Lung microvascular endothelial cell (primary cell): ENCODE data around the gene MAP4K4. TPM values are rescaled to one million over a fixed set of nuclear protein-coding genes. Genes with fewer than 3 reads are reported as not detected.

Source experiments
- DNase-seq, 2 donors: peaks; one replicate each; pipeline versions ENCODE4 v3.0.0 to v3.0.0-alpha.2; 2010; ENCODE audit warnings: low read depth in 2 of 2
- total RNA-seq: library from RNA; depleted of rRNA; stranded (reverse); fragments of >200 nt; gene quantifications from 2 replicates; pipeline ENCODE4 v1.2.1, GENCODE V29; 2014

The MAP4K4 gene
- total RNA-seq, 1 donor from 2014 or later, result 67.1 TPM

DNA sequence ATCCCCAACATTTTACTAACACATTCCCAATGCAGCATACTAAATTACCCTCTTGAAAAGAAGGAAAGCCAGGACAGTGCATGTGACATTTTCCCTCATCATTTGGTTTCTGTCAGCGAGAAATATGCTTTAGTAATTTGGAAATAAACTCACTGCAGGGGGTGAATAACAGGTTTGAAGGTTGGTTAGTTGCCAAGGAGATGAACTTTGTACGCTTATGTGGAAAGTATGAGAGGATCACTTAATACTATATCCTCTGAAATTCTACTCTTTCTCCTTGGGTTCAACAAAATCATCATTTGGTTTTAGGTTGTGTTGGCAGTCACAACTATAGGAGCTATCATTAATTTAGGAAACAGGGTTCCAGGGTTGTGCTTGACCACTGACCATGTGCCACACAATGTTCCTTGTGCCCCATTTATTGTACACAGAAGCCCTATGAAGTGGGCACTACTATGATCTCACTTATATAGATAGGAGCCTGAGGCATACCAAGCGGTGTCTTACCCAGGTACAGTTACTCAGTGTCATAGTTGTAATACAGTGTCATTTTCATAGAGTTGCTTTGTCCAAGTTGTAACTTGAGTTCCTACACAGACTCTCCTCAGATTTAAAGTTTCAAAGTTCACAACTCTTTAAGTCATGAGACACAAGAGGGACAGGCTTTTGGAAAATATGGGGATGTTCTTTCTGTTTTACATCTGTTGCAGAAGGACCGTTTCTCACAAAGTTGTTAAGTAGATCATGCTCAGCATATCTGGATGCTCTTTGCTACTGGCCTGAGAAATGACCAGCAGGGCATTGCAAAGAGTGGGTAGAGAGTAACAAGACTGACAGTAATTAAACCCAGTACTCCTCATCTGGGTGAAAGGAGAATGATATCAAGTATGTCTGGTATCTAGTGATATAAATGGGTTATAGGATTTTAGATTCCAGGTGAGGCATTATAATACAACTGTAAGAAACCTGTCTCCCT, 91.8 kb downstream of the MAP4K4 start:
- peak in 1 of 2 donors; percentile 89 for DNase-seq

DNA sequence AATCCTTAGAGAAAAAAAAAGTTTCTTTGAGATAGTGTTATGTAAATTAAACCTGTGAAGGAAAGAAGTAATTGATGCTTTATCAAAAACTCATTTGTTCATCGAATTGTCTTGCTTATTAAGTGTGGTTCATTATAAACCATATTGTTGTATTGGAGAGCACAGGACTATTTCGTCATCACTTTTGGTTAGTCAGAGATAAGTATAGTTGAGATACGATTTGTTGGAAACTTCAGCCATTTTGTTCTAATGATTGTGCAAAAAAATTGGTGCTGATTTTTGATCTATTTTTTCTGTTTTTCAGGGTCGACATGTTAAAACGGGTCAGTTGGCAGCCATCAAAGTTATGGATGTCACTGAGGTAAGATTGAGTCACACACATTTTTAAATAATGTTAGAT, 92.9 kb downstream of the MAP4K4 start:
- DNase-seq, result no peak

DNA sequence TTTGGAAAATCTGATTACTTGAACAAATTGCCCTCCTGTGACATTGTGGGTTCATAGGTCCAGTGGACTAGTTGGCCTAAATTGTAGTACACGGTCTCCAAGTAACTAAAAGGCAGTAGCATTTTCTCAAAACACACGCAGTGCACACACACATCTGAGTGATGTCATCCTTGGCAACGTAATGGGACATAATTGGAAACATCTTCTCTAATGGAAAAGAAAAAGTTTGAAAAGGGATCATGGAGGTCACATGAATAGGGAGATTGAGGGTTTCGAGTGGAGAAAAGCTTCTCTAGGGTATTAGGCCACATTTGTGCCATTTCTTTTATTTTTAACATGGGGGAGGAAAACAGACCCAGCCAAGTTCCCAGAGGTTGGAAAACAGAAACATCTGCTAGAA, 93.3 kb downstream of the MAP4K4 start:
- no peak for DNase-seq

DNA sequence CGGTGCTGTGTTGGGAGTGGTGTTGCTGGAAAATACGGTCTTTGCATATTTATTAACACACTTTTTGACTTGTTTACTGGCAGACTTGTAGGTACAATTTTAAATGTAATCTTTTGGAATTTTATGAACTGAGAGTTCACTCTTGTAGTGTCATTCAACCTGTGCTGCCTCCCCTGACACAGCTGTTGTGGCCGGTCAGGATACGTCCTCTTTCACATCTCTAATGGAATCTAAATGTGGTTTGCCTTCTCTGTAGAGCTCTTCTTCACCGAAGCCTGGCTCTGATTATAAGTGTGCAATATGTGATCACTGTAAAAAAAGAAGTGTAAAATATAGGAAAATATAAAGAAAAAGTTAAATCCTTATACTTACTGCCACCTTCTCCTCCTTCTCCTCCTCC, 94.7 kb downstream of the MAP4K4 start:
- no peak for DNase-seq

DNA sequence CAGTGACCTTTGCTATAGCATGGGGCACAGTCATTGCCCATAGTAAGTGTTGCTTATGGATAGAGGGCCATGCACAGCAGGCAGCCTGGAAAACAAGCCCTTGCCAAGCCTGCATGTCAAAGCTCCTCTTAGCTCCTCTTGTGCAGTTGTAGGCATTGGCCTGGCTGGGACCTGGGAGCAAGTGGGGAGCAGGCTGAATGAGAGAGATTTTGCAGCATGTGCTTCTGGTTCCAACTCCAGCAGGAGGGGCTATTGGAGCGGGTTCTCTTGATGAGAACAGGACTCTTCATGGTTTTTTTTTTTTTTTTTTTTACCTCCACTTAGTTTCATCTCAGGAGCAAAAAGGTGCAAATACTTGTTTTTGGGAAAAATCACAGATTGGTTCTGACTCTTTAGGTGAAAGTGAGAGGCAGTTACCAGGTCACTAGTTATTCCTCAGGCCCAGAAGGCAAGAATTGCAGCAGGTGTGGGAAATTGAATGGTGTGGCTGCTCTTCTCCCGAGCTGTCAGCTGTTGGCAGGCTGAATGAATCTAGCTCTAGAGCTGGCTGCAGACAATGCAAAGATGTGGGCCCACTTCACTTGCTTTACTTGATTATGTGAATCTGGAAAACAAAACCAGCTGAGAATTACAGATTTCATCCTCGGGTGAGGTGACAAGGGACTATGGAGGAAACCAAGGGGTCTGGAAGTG, 95.9 kb downstream of the MAP4K4 start:
- DNase-seq, result peak; percentile 17 to 40

DNA sequence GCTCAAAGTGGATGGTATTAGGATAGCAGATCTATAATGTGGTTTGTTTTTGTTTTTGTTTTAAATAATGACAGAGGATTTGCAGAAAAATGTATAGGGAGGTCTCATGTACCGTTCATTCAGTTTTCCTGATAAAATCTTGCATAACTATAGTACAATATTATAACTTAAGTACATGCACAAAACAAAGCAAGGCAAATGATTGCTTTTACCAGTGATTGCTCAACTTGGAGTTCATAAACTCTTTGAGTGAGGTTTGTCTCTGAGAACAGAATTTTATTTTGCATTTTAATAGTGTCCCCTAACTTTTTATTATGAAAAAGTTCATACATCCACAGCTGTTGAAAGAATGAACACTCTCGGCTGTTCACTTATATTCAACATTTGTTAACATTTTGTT, 96.6 kb downstream of the MAP4K4 start:
- no peak for DNase-seq

DNA sequence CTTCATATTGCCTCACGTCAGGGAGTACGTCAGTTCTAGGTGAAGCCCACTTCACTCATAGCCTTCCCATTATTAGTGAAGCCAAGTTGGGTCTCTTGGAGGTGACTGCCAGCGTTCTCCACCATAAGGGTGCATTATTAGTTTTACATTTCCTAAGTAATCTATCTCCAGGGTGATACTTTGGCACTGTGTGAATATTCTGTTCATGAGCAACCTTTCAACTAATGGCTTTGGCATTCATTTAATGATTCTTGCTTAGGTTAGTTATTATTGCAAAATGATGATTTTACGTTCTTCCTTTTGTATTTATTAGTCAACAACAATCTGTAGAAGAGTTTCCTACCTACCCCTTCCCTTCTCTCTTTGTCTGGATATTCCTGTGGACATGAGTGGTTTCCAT, 97.5 kb downstream of the MAP4K4 start:
- DNase-seq, result no peak

DNA sequence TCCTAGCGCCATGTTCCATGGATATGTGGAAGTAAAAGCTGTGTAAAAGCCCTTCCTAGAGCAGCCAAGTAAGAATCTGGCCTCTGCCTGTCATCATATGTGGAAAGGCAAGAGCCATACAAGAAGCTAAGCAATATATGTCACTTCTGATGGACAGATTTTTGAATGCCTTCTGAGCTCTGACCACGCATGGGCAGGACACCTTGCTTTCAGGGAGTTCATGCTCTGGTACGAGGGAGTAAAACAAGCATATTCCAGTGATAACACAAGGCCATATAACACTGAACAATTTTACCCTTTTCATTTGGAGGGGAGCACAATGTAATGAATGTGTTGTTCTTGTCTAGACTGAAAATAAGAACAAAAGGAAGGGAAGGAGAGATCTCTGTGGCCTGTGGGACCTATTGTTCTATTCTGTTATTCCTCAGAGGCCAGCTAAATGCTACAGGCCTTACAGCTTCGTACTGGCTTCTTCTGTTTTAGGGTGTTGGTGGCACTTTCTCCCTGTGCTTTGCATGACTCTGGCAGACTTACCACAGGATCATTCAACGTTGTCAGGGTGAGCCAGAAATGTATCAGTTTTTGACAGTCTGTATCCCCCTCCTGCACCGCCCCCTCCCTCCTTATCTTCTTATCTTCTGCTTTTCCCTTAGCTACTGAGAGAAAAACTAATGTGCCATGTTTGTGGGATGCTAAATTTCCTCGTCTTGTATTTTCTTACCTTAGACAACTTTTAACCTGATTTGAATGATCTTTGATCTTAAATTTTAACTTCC, 99.5 kb downstream of the MAP4K4 start:
- no peak for DNase-seq

DNA sequence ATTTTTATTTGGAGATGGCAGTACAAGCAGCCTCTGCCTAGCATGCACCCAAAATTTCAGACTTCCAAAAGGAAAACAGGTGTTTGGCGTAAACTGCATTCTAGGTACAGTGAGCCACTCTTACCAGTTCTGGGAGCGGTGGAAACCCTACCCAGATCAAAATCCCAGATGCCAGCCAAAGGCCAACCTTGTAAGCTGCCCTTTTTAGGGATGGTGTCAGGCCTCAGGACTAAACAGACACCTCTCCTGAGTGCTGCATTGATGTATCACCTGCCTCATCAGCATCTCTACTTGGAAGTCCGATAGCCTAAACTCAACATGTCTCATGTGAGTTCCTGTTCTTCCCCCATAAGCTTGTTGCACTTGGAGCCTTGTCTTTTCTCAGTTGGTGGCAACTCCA, 104.0 kb downstream of the MAP4K4 start:
- DNase-seq, result no peak

DNA sequence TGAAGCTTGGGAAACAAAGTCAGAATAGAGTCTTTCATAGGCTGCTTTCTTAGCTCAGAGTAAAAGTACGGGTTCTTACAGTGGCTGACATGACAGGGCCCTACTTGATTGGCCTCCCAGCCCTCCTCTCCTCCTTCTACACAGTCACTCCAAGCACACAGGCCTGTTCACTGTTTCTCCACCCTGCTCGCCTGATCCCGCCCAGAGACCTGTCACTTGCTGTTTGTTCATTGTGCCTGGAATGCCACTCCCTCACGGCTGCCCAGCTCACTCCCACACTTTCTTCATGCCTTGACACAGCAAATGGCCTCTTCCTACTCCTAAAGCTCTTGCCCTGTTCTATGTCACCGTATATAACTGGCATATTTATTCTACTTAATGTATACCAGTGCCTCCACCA, 104.8 kb downstream of the MAP4K4 start:
- DNase-seq, result no peak

DNA sequence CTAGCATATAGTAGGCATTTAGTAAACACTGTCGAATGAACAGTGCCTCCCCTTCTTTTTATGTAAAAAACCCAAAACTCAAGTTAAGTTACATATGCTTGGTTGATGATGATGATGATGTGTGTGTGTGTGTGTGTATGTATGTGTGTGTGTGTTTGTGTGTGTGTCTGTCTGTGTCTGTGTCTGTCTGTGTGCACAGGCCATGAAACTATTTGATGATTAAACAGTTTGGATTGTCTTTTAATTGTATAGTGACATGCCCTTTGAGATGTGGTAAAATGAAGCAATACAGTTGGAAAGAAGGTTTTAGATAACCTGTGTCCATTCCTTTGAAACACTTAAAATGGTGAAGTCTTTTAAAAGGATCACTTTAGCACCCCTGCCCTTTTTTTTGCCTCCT, 105.6 kb downstream of the MAP4K4 start:
- no peak for DNase-seq

DNA sequence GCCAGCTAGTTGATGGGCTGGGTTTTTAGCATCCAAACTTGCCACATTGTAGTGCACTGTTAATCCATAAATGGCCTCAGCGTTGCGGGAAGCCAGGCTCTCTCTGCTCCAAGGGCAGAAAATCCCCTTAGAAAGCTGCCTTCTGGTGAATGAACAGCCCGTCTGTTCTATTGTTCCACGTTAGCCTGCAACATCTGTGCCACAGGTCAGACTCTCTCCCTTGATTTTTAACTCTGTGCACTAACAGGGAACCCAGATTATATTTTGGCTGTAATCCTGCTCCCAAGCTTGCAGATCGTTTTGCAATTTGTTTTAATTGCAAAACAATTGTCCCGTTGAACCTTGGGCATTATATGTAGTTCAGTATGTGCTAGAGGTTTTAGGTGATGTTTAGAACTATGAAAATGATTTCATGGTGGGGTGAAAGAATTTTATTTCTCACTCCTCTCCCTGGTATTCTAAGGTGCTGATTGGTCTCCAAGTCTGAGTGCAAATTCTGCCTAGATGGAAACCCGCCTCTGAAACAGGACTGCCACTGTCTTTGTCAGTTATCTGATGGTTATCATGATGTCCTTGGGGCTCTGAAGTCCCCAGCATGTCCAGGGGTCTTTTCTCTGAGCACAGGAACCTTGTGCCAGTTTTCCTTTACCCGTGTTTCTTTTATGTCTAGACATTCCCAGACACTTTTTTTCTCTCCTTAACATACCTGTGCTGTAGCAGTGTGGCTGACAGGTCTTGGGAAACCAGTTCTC, 106.6 kb downstream of the MAP4K4 start:
- peak in 1 of 2 donors; percentile 50 for DNase-seq

DNA sequence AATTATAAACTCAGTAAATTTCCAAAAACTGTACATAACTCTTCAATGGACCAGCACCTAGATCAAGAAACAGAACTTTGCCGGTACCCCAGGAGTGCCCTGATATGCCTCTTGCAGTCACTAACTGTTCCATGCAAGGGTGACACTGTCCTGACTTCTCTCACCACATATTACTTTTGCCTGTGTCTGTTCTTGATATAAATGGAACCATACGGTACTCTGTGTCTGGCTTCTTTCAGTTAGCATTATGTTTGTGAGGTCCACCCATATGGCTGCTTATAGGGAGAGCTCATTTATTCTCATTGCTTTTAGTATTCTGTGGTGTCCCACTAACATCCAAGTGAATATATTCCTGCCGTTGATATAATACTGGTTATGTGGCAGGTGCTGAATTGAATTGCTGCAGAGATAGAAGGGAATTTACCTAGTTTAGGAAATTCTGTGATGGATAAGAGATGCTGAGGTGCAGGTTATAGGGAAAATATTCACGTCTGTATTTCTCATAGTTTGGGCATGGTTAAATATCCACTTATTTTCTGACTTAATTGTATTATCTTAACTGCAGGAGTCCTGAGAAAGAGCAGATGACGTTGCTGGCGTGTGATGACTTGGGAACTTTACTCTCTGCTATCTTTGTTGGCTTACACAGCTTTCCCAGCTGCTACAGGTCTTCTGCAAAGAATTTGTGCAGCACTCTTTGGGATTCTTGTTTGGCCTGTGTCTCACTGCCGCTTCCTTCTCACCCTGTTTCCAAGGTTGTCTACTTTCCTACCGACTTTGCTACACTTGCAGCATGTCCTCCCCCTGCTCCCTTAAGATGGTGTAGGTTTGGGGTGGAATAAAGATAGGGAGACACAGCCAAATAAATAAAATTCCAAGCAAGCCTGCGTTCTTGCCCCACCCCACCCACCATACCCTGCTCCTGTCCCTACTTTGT, 107.9 kb downstream of the MAP4K4 start:
- no peak for DNase-seq

DNA sequence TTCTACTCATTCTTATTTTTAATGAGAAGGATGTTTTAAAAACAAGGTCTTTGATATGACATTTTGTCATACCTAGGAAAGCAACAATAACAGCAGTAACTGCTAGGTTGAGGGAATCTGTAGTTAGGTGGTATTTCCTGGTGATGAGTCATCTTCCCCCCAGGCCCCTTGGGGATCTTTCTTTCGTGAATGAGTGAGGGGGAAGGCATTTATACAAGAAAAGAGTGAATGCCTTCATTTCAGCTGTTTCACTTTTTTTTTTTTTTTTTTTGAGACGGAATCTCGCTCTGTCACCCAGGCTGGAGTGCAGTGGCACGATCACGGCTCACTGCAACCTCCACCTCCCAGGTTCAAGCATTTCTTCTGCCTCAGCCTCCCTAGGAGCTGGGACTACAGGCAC, 108.6 kb downstream of the MAP4K4 start:
- DNase-seq, result peak; percentile 48 to 81

DNA sequence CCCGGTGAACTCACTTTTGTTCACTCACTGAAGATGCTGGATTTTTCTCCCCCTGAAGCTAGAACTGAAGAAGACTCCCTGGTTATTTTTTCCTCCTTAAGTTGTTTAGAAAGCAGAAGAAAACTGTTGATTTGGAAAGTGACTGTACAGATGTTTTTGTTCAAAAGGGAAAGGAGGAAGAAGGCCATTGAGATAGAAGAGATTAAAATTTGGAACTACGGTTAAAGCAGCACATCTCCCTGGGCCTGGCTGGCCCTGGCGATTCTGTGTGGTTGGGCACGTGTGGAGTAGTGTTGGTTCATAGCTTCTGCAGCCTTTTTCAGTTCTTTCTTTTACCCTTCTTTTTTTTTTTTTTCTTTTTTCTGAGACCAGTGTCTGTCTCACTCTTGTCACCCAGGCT, 109.2 kb downstream of the MAP4K4 start:
- DNase-seq, result peak in 1 of 2 donors; percentile 13

DNA sequence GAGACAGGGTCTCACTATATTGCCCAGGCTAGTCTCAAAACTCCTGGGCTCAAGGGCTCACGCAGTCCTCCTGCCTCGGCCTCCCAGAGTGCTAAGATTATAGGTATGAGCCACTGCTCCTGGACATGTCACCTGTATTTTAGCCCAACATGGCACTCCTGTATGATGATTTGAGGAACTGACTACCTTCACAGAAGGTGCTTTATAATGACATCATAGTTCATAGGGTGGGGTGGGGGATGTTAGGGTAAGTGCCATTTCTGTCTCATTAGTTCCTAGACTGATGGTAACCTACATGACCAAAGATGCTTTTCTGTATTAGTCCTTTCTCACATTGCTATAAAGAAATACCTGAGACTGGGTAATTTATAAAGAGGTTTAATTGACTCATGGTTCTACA, 109.7 kb downstream of the MAP4K4 start:
- DNase-seq, result no peak

DNA sequence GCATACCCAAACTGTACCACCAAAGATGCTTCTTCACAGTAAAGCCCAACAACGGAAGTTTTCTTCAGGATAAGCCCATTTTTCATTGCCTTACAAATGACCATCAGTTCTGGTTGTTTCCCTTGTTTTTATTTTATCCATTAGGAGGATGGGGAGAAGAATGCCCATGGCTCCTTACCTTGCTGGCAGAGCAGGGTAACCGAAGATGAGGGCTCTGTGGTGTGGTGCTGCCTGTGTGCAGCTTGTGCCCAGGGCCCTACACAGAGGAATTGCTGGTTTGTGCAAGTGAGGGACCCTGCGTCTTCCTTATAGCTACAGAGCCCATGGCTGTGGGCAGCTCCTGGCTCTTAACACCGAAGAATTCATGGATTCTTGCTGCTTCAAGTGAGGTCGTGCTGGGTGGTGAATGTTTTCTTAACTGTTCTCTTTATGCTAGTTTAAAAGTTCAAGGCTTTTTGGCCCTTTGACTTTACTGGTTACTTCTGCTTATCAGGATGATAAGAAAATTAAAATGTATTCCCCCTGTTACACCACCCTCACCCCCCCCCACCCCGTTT, 110.6 kb downstream of the MAP4K4 start:
- no peak for DNase-seq

DNA sequence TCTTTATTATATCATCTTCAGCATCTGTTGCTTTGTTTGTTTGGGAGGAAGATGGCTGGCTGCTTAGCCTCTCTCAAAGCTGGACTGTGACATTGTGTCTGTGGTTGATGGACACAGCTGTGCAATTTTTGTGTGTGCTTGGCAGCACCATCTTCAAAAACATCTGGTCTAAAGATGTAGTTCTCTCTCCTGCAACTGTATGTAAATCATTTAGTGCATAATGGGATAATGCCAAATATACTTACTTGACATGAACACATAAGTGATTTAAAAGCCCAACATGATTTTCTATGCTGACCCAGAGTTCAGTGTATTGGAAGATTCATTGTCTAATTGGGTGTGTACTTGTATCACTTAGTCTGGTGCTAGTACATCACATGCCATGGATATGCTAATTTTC, 112.2 kb downstream of the MAP4K4 start:
- DNase-seq, result no peak

DNA sequence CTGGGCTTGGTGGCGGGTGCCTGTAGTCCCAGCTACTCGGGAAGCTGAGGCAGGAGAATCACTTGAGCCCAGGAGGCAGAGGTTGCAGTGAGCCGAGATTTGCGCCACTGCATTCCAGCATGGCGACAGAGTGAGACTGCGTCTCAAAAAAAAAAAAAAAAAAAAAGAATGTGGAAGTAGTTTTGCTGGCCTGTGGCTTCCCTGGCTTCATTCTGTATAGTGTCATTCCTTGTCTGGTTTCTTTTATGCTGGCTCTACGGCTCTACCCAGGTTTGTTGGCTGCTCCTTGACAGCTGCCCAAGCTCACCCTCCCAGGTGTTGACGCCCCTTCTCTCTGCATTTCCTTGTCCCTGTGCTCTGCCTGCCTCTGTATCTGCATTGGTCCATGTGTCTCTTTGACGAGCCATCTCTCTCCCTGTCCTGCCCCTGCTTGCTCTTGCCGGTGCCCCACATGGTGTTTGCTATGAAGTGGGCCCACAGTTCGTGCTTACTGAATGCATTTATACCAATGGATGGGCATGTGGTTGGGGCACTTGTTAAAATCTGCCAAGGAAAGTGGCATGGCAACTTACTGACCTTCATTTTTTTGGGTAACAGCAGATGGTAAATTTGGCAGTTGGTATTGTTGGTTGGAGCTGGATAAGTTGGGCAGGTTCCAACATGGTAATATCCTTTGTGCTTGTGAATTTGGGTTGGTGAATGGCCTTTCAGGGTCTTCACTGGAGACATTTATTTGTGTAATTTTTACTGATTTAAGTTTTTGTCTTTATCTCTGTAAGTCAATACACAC, 113.9 kb downstream of the MAP4K4 start:
- no peak for DNase-seq
